ENCODE results near the gene GOLPH3.

GOLPH3 gene

DNA sequence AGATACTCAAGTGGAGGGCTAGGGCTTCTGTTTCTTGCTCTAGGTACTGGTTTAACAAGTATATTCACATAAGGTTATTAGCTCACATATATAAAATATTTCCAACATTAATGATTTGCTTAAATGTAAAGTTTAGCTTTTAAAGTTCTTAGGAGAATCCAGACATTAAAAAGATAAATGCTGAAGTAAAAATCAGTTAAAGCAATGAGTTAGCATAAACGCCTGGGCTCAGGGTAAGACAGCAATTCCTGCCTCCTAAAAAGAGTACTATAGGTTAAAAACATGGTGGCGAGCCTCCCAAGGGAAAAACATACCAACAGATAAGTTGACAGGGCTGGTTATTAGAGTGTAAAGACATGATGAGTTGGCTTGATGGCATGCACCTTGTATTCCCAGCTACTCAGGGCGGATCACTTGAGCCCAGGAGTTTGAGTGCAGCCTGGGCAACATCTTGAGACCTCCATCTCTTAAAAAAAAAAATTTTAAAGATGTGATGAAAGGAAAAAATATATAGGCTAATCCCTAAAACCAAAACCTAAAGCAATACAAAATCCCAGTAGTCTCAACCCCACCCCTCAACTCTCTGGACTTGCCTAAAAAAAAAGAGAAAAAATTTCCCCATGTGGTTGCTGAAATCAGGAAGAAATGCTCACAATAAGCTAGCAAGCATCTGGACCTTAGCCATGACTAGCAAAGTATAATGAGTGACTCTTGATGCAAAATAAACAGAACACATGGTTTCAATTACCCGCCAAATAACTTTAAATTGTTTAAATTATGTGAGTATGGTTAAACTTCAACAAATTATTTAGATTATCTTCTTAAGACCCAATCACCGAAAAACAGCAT is 3.6 kb downstream of the GOLPH3 start:
- no peak for DNase-seq

DNA sequence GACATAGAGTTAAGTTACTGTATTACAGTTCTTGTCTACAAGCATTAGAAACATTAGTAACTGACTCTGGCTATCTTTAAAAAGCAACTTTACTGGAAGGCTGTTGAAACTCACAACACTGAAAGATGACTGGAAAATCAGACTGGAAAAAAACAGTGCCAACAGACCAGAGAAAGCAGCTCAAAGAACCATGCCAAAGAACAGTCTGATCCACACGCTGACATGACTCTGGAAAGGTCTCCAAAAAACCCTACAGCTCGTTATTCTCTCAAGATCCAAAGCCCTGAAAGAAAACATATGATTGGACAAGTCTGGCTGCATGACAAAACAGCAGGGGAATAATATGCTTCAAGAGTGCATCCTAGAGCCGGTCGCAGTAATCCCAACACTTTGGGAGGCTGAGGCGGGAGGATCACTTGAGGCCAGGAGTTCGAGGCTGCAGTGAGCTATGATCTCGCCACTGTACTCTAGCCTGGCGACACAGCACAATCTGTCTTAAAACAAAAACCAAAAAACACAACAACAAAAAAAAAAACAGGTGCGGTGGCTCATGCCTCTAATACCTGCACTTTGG is 5.6 kb downstream of the GOLPH3 start:
- no peak for DNase-seq

DNA sequence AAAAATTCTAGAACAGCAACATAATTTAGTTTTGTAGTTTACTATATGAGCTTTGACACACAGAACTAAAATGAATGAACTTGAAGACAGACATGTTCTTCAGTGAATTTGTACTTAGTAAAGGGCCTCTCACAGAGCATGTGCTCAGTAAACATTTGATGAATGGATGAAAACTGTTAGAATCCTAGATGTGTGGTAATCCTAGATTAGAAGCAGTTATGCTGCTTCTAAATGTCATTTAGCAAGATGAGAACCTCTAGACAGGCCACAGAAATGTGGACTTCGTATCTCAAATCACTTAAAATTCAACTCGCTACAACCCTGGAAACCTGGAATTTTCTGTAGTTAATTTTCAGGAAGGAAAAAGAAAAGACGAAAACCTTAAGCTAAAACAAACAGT is 8.5 kb downstream of the GOLPH3 start:
- no peak for DNase-seq

DNA sequence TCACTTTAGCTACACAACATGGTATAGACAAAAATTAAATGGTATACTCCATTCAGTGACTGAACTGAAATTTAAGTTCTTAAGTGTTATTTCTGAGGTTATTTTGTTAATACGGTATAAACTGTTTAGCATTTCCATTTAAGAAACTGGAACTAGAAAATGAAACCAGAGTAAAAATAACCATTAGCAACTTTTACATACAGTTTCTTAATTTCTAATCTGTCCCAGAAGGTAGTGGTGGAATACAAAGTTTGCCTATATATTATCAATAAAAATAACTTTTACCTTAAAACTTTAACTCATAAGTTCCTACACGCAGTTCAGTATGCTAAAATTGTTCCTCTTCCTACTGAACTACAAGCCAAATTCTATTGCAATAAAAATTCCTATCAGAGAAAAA is 10.3 kb downstream of the GOLPH3 start:
- no peak for DNase-seq

DNA sequence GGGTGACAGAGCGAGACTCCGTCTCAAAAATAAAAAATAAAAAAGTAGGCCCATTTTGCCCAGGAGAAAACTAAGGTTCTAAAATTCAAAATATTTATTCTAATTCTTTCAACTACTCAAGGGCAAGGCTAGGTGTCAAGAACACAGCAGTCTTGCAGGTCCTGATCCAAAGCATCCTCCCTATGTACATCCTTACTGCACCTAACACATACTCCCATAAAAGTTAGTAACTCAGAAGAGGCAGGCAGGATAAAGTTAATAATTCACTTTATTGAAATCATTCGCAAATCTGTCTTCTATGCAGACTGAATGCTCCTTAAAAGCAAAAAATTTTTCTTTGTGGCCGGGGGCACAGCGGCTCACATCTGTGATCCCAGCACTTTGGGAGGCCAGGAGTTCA is 11.1 kb downstream of the GOLPH3 start:
- DNase-seq: no peak

DNA sequence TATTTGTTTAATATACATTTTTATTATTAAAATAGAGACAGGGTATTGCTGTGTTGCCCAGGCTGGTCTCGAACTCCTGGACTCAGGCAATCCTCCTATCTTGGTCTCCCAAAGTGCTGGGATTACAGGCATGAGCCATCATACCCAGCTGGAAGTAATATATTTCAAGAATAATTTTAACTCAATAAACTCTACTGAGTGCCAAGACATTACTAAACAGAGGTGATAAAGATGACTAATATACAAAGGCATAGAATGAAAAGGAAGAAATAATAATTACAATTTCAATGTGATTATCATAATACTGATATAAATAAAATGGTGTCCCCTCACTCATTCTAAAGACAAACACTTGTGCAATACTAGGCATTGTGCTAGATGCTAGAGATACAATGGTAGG is 13.9 kb downstream of the GOLPH3 start:
- DNase-seq: no peak

DNA sequence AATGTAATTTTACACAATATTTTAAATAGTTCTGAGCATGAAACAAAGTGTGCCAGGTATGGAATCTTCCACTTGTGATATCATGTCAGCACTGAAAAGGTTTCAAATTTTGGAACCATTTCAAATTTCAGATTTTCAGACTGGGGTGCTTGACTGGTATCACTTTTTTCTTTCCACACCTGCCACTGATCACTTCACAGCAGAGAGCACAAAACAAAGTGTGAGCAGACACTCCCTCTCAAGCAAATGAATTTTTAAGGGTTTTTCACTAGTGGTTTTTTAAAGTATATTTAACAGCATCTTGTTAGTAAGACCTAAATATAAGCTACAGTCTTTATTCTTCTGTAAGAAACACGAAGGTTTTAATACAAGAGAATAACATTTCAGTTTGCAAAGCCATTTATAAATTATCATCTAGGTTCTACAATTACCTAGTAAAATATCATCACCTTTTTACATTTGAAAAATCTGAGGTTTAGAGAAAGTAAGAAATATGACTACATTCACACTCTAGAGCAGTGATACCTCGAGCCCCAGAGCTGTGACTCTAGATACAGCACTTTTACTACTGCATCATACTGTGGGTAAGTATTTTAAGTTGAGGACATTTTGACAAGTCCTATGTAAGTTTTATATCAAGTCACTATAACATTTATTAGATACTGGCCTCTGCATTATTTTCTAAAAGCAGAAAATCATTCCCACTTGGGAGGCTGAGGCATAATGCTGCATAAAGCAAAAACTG is 14.6 kb downstream of the GOLPH3 start:
- DNase-seq: no peak

DNA sequence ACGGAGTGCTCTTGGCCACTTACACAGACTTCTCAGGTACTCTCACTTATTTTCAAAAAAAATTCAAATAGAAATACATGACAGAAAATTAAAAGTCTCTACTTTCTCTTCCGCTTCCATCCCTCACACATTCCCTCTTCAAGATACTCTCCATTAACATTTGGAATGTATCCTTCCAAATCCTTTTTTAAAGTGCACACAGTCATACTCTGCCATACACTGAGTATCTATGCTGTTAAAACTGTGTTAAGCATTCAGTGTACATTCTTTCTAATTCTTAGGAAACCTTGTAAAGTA is 15.5 kb downstream of the GOLPH3 start:
- no peak for DNase-seq

DNA sequence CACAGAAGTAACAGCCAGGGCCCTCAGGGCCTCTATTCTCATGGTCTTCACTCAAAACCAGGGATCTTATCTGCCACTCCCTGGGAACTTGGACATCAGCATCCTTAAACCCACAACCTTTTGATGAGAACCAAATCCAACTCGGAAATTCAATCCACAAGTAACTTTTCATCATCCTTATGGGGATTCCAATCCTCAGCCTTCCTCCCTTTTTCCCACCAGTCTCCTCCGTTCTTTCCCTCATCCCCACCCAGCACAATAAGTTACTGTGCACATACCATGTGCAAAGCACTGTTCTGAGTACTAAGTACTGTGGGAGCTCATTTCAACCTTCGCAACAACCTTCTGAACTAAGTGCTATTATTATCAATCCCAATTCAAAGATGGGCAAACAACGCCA is 17.0 kb downstream of the GOLPH3 start:
- DNase-seq: no peak

DNA sequence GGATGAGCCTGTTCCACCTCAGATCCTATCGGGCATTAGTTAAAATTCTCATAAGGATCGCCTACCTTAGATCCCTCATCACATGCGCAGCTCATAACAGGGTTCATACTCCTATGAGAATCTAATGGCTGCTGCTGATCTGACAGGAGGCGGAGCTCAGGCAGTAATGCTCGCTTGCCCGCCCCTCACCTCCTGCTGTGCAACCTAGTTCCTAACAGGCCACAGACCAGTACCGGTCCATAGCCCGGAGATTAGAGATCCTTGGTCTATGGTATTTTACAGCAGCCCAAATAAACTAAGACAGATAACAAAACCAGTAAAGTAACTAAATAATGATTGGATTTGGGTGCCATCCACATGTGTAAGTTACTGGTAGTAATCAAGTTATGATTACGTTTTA is 17.5 kb downstream of the GOLPH3 start:
- DNase-seq: no peak

DNA sequence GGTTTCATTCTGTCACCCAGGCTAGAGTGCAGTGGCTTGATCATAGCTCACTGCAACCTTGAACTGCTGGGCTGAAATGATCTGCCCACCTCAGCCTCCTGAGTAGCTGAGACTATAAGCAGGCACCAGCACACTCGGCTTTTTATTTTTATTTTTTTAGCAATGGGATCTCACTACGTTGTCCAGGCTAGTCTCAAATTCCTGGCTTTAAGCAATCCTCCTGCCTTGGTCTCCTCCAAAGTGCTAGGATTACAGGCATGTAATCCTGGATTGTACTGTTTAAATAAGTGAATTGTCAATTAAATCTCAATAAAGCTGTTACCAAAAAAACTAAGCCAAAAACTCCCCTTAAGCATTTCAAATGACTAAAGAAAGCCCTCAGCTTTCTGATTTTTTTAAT is 18.9 kb downstream of the GOLPH3 start:
- no peak for DNase-seq

DNA sequence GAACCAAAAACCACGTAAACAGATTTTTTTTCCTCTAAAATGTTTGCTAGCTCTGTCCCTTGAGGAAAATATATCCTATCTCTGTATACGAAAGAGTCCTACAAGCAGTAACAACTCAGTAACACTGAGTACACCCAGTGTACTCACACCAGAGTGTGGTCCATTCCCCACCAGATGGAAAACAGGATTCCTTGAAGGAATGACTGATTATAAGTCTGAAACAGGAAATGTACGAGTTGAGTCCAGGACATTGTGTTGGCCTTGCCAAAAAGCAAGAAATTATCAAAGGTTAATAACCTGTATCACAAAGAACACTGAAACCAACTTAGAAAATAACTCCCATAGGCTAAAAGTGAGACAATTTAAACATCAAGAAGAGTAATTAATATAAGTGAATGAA is 20.4 kb downstream of the GOLPH3 start:
- DNase-seq: no peak

DNA sequence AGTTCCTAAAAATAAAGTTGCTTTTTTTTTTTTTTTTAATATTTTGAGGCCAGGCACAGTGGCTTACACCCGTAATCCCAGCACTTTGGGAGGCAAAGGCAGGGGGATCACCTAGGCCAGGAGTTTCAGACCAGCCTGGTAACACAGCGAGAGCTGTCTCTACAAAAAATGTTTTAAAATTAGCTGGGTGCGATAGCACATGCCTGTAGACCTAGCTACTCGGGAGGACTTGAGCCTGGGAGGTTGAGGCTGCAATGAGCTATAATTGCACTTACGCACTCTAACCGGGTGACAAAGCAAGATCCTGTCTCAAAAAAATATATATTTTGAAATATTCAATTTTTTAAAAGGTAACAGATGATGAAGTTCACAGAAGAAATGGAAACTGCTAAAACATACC is 22.9 kb downstream of the GOLPH3 start:
- DNase-seq: no peak

DNA sequence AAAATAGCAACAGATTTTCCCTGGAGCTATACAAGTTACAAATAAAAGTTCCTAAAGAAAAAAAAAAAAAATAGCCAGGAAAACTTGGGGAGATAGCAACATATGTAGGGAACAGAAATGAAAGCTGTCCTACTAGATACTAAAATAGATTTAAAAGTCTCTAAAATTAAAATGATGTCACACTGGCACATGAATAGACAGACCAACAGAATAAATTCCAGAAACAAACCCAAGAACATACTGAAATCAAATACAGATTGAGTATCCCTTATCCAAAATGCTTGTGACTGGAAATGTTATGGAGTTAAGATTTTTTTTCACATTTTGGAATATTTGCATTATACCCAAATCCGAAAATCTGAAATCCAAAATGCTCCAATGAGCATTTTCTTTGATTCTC is 23.8 kb downstream of the GOLPH3 start:
- DNase-seq: no peak

DNA sequence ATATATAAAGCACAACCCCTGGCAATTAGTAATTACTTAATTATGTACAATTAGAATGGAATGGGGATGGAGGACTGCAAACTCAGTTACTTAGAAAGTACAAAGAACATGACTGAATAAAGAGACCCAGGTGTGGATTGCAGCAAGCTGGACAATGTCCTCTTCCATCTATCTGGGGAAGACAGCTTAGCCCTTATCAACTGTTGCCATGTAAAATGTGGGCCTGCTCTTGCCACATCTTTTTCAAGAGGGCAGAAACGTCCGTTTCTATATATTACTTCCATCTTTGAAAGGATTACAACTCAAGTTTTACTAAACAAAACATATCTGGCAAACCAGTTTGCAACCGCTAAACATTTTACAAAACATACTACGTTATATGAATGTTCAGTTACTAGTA is 26.2 kb downstream of the GOLPH3 start:
- no peak for DNase-seq

DNA sequence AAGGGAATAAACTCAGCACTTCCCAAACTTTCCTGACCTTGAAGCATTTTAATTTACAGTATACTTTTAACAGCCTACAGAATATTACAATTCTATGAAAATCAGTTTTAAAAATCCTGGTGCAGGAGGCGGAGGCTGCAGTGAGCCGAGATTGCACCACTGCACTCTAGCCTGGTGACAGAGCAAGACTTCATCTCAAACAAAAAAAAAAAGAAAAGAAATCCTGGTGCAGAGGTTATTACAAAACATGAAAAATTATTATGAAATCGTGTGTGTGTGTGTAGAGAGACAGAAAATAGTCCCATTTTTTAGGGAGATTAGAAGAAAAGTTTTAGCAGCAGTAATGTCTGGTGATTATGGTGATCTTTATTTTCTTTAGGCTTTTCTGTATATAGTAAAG is 26.9 kb downstream of the GOLPH3 start:
- DNase-seq: no peak

DNA sequence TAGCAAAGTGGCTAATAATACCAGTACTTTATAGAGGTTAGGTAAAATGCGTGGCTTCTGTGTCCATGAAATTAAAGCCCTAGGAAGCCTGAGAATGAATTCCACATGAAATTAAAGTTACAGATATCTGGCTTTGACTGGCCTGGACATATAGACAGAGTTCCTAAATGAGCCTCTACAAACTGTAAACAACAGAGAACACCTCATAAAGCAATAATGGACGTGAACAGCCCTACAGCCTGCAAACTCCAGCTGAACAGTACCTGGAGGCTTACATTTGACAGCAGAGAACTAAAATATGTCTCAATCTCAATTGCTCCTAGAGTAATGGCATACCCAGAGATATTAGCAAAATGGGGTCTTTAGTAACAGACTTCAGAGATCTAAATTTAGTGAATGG is 28.7 kb downstream of the GOLPH3 start:
- no peak for DNase-seq

DNA sequence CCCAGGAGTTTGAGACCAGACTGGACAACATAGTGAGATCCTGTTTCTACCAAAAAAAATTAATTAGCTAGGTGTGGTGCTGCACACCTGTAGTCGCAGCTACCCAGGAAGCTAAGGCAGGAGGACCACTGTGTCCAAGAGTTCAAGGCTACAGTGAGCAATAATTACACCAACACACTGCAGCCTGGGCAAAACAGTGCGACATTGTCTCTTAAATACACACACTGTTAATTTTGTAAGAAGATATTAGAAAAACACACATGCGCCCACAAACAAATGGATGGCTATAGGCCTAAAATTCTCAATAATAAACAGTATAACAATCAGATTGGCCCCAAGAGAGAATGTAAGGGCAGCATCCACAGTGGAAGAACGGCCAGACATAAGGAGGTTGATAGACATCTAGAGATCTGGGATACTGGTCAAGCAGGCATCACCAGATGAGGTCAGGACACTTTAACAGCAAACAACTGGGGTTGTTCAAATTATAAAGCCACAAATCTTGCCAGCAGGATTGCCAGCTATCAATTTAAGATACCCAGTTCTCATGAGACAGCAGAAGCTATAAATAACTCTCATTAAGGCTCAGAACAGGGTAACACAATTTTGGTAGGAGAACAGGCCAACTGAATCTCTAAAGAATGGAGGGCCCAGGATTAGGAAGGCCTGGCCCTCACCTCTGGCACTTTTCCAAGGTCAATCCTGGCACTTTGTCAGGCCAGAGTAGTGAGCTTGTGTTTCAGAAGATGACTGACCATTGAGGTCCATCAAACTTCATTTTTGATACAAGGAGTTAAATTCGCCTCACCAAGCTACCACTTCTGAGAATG is 29.5 kb downstream of the GOLPH3 start:
- no peak for DNase-seq

DNA sequence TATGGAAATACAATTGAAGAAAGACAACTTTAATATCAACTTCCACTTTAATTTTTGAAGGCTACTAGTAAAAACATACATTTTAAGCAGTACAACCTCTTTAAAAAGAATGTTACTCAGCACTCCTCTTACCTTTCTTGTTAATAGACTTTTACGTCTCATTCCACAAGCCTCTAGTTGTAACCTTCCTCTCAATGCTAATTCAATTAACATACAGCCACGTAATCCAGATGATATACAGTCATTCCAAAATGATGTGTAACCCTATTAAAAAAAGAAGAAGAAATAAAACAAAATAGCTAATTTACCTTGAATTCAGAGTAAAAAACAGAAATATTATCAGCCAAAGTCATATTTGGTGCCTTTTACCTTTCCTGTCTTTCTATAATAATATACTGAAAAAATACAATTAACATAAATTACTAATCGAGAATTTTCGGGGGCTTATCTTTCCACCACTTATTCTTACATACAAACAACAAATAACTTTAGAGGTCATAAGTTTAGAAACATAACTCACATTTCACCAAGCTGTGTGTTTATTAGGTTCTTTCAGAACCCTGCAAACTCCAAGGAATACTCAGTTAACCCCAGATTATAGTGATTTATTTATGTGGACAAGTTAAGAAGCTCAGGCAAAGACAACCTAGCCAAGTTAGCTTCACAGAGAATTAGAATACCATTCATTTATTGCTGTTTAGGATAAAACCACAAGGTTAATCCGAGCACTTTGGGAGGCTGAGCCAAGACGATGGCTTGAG is 30.3 kb downstream of the GOLPH3 start:
- DNase-seq: no peak

DNA sequence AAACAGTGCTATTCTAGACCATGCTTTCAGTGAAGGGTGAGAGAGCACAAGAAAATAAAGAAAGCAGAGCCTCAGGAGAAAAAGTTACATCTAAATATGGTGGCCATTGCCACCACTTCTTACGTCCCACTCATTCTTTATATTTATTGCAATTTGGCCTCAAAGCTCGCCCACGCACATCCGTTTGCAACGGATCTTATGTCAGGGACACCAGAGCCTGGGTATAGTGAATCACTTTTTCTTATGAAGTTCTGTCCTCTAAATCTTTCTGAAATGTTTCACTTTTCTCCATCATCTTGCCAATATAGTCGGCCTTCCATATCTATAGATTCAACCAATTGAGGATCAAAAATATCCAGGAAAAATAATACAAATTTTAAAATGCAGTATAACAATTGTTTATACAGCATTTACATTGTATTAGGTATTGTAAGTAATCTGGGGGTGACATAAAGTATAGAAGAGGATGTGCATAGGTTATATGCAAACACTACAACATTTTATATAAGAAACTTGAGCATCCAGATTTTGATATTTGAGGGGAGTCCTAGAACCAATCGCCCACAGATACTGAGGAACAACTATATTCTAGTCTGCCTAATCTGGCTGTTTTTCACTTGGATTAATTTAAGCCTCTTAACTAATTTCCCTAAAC is 35.2 kb downstream of the GOLPH3 start:
- peak; percentile 12 for DNase-seq

DNA sequence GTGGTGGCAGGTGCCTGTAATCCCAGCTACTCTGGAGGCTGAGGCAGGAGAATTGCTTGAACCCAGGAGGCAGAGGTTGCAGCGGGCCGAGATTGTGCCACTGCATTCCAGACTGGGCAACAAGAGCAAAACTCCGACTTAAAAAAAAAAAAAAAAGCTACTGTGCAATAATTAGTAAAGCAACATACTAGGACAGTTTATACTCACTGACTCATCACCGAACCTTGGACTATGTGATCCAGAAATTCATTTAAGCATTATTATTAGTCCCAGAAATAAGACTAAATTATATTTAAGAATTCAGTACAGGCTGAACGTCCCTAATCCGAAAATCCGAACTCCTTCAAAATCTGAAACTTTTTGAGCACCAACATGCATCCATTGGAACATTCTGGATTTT is 37.8 kb downstream of the GOLPH3 start:
- DNase-seq: no peak

DNA sequence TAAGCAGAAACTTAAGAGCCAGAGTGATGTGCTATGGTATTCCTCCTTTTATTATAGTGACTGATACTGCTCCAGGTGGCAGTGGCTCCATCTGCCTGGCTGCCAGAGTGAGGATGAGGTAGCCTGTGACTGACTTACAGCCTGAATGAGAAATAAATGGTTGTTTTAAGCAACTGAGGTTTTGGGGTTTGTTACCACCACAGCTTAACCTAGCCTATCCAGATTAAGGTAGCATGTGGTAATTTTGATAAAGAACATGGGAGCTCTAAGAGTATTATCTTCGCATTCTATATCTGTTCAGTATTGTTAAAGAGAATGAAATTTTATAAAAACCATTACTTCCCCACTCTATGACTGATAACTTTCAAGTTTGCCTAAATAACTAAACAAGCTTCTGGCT is 39.0 kb downstream of the GOLPH3 start:
- no peak for DNase-seq
